Measurements from ENCODE around the gene APPL1. TPM values are rescaled to one million over a fixed set of nuclear protein-coding genes. Genes with fewer than 3 reads are reported as not detected.

Gene APPL1
- total RNA-seq, 6 experiments from 2014 or later, result 17.3 to 25.2 (median 24.0) TPM

GRCh38 chr3:57252404-57252803 lies 24.9 kb downstream of the APPL1 start:
- no peaks in the 10 kb centered on the region; the same call in 1 of the 2 replicates for H3K27me3 Mint-ChIP-seq (ENCODE audit: insufficient read depth)
- no peak for DNase-seq
- H3K4me3 Mint-ChIP-seq, result no peak overlapping the region
- TF ChIP-seq CTCF (IDR thresholded peaks at IDR 0.05), result no peak
- peaks cover 8% of the 10 kb centered on the region; the same call in 1 of the 2 replicates for H3K36me3 Mint-ChIP-seq (ENCODE audit: low read depth)
- H3K9me3 Mint-ChIP-seq, result no peaks in the 10 kb centered on the region
- no peak overlapping the region for H3K27ac Mint-ChIP-seq
- peaks cover 7% of the 10 kb centered on the region for H3K4me1 Mint-ChIP-seq (ENCODE audit: low read depth)

- Mint-ChIP-seq H3K27me3 (ENCODE audit: insufficient read depth) (no peaks in the 10 kb centered on the region; the same call in 1 of the 2 replicates), H3K9me3 (no peaks in the 10 kb centered on the region), H3K4me1 (ENCODE audit: low read depth) (peaks cover 11% of the 10 kb centered on the region), H3K4me3 (no peak overlapping the region), H3K36me3 (ENCODE audit: low read depth) (peaks cover 18% of the 10 kb centered on the region), H3K27ac (no peak overlapping the region)
- TF ChIP-seq CTCF (IDR thresholded peaks at IDR 0.05), result no peak
- DNase-seq, result no peak
Observed at GRCh38 chr3:57256844-57257243, 29.3 kb downstream of the APPL1 start.

GRCh38 chr3:57257678-57258077 lies 30.1 kb downstream of the APPL1 start:
- H3K27me3 Mint-ChIP-seq (ENCODE audit: insufficient read depth), result no peaks in the 10 kb centered on the region; the same call in 1 of the 2 replicates
- peaks cover 25% of the 10 kb centered on the region for H3K36me3 Mint-ChIP-seq (ENCODE audit: low read depth)
- no peak overlapping the region for H3K27ac Mint-ChIP-seq
- DNase-seq, result no peak
- H3K4me1 Mint-ChIP-seq (ENCODE audit: low read depth), result peaks cover 11% of the 10 kb centered on the region
- H3K4me3 Mint-ChIP-seq, result no peak overlapping the region
- no peaks in the 10 kb centered on the region for H3K9me3 Mint-ChIP-seq
- TF ChIP-seq CTCF (IDR thresholded peaks at IDR 0.05), result no peak

GRCh38 chr3:57261119-57261518 lies 33.6 kb downstream of the APPL1 start:
- H3K9me3 Mint-ChIP-seq, result no peaks in the 10 kb centered on the region
- TF ChIP-seq CTCF (IDR thresholded peaks at IDR 0.05), result no peak
- no peak overlapping the region for H3K27ac Mint-ChIP-seq
- H3K4me3 Mint-ChIP-seq, result no peak overlapping the region
- peaks cover 50% of the 10 kb centered on the region for H3K36me3 Mint-ChIP-seq (ENCODE audit: low read depth)
- 0 out of 2 replicates have a peak, but pooled peaks cover 4% of the 10 kb centered on the region for H3K4me1 Mint-ChIP-seq (ENCODE audit: low read depth)
- H3K27me3 Mint-ChIP-seq (ENCODE audit: insufficient read depth), result no peaks in the 10 kb centered on the region
- DNase-seq, result no peak

- Mint-ChIP-seq H3K9me3 (no peaks in the 10 kb centered on the region), H3K27me3 (ENCODE audit: insufficient read depth) (no peaks in the 10 kb centered on the region), H3K27ac (no peak overlapping the region), H3K4me3 (no peak overlapping the region), H3K4me1 (ENCODE audit: low read depth) (0 out of 2 replicates have a peak, but pooled peaks cover 4% of the 10 kb centered on the region), H3K36me3 (ENCODE audit: low read depth) (peaks cover 58% of the 10 kb centered on the region)
- TF ChIP-seq CTCF (IDR thresholded peaks at IDR 0.05), result no peak
- no peak for DNase-seq
Observed at GRCh38 chr3:57261929-57262328, 34.4 kb downstream of the APPL1 start.

- no peak for DNase-seq
- H3K27ac Mint-ChIP-seq, result no peak overlapping the region
- peaks cover 4% of the 10 kb centered on the region; the same call in 1 of the 2 replicates for H3K4me1 Mint-ChIP-seq (ENCODE audit: low read depth)
- peaks cover 31% of the 10 kb centered on the region for H3K36me3 Mint-ChIP-seq (ENCODE audit: low read depth)
- no peaks in the 10 kb centered on the region for H3K9me3 Mint-ChIP-seq
- TF ChIP-seq CTCF (IDR thresholded peaks at IDR 0.05), result no peak
- no peaks in the 10 kb centered on the region for H3K27me3 Mint-ChIP-seq (ENCODE audit: insufficient read depth)
- H3K4me3 Mint-ChIP-seq, result no peak overlapping the region
Observed at GRCh38 chr3:57268416-57268815, 40.9 kb downstream of the APPL1 start.

Data from HFFc6 (cell line).